ENCODE data around the gene AHI1. TPM values are rescaled to one million over a fixed set of nuclear protein-coding genes. Genes with fewer than 3 reads are reported as not detected.
"Not testable (repeated sequence)": the region's sequence is repeated elsewhere in the genome, so short reads cannot be mapped to it uniquely, and the experiment has no call there.

Gene AHI1
- total and polyA plus RNA-seq, 8 donors = 3.7 to 89.9 (median 49.5) TPM

GRCh38 chr6:135344526-135344925 is 153.0 kb downstream of the AHI1 start:
- Histone ChIP-seq H3K9me3 (no peaks in the 10 kb centered on the region), H3K4me1 (no peaks in the 10 kb centered on the region), H3K27me3 (no peaks in the 10 kb centered on the region), H3K36me3 (peaks cover 0 to 10% (median 0%) of the 10 kb centered on the region in 4 donors), H3K4me3 (no peak overlapping the region), H3K27ac (no peak overlapping the region)
- TF ChIP-seq EP300 (IDR thresholded peaks at IDR 0.05) = no peak
- TF ChIP-seq POLR2AphosphoS5 (IDR thresholded peaks at IDR 0.05) = no peak
- TF ChIP-seq POLR2A (IDR thresholded peaks at IDR 0.05) = no peak
- no peak for TF ChIP-seq CTCF (IDR thresholded peaks at IDR 0.05)
- DNase-seq = no peak
- intact Hi-C loops (cut with DNase I; ENCODE audit: low total_unique reads) = no loop called here

- H3K27ac ChIP-seq; H3K9me3 ChIP-seq; H3K4me1 ChIP-seq; H3K36me3 ChIP-seq; DNase-seq; H3K27me3 ChIP-seq; intact Hi-C loops (cut with DNase I; ENCODE audit: low total_unique reads); H3K4me3 ChIP-seq: not testable (repeated sequence)
- 88 to 98% (median 94%) methylated on average over 8 of the region's 8 CpGs for WGBS, 5 donors
Observed at GRCh38 chr6:135339920-135340319, 157.6 kb downstream of the AHI1 start.

GRCh38 chr6:135334169-135334568 is 163.4 kb downstream of the AHI1 start:
- no peaks in the 10 kb centered on the region for H3K27me3 ChIP-seq
- no peaks in the 10 kb centered on the region for H3K36me3 ChIP-seq
- TF ChIP-seq POLR2AphosphoS5 (IDR thresholded peaks at IDR 0.05) = no peak
- no peak for TF ChIP-seq POLR2A (IDR thresholded peaks at IDR 0.05)
- TF ChIP-seq EP300 (IDR thresholded peaks at IDR 0.05) = no peak
- no peak for TF ChIP-seq CTCF (IDR thresholded peaks at IDR 0.05)
- no peak for DNase-seq
- intact Hi-C loops (cut with DNase I; ENCODE audit: low total_unique reads) = no loop called here
- no peak overlapping the region for H3K27ac ChIP-seq
- H3K4me3 ChIP-seq = no peak overlapping the region
- no peaks in the 10 kb centered on the region for H3K9me3 ChIP-seq
- 89 to 96% (median 92%) methylated on average over 3 of the region's 3 CpGs for WGBS, 5 donors
- no peaks in the 10 kb centered on the region for H3K4me1 ChIP-seq

GRCh38 chr6:135331002-135331401 is 166.5 kb downstream of the AHI1 start:
- no peaks in the 10 kb centered on the region for H3K27me3 ChIP-seq
- peaks cover 0 to 12% (median 5%) of the 10 kb centered on the region in 4 donors for H3K36me3 ChIP-seq
- H3K4me1 ChIP-seq = no peaks in the 10 kb centered on the region
- 82 to 89% (median 86%) methylated on average over 2 of the region's 2 CpGs for whole genome bisulfite sequencing, 5 donors
- no peak for DNase-seq
- no peaks in the 10 kb centered on the region for H3K9me3 ChIP-seq
- H3K4me3 ChIP-seq = no peak overlapping the region
- TF ChIP-seq POLR2AphosphoS5 (IDR thresholded peaks at IDR 0.05) (no peak), POLR2A (IDR thresholded peaks at IDR 0.05) (no peak), EP300 (IDR thresholded peaks at IDR 0.05) (no peak), CTCF (IDR thresholded peaks at IDR 0.05) (no peak)
- intact Hi-C loops (cut with DNase I; ENCODE audit: low total_unique reads) = no loop called here
- no peak overlapping the region for H3K27ac ChIP-seq

- H3K4me3 ChIP-seq = no peak overlapping the region
- H3K36me3 ChIP-seq = peaks cover 0 to 12% (median 5%) of the 10 kb centered on the region in 4 donors
- TF ChIP-seq POLR2AphosphoS5 (IDR thresholded peaks at IDR 0.05) (no peak), EP300 (IDR thresholded peaks at IDR 0.05) (no peak), CTCF (IDR thresholded peaks at IDR 0.05) (no peak), POLR2A (IDR thresholded peaks at IDR 0.05) (no peak)
- no peak for DNase-seq
- no peaks in the 10 kb centered on the region for H3K4me1 ChIP-seq
- intact Hi-C loops (cut with DNase I; ENCODE audit: low total_unique reads) = no loop called here
- no peaks in the 10 kb centered on the region for H3K9me3 ChIP-seq
- H3K27ac ChIP-seq = no peak overlapping the region
- 85 to 92% (median 91%) methylated on average over 12 to 13 of the region's 13 CpGs for WGBS, 5 donors
- no peaks in the 10 kb centered on the region for H3K27me3 ChIP-seq
Observed at GRCh38 chr6:135329851-135330803, 167.4 kb downstream of the AHI1 start.

Measured in stomach (tissue), 9 donors.